NCI-H2081 treated with DMSO at 0.1 percent for 48 hours (cell line): ENCODE data around the gene FBXO42.
"Not testable (repeated sequence)": the region's sequence is repeated elsewhere in the genome, so short reads cannot be mapped to it uniquely, and the experiment has no call there.

Source experiments
- DNase-seq: peaks from one replicate; lab custom pipeline; 2025; lab: John Stamatoyannopoulos, UW

The FBXO42 gene

DNA sequence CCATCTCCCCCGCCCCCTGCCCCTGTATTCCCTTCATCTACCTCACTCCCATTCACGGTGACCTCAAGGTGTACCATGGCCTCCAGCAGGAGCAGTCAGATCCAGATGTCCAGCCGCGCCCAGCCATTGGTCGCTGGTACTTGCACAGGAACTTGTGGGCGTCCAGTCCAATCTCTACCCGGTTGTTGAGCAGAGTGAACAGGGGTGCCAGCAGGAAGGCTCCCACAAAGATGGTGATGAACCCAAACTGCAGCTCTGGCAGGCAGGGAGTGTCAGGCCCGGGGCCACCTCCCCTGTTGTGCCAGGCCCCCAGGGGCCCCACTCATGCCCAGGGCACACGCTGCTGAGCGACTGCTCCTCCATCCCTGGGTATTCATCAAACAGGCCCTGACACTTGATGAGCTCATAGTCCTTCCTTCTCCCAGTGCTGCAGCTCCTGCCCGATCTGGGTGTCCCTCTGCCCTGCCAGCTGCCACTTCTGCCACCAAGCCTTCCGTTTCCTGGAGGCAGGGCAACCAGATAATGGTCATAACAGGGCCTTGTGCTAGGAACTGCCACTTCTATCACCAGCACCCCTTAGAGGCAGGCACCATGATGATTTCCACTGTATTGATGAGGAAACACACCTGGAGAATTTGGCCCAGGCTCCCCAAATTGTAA is 134.1 kb downstream of the FBXO42 start:
- DNase-seq = no peak

DNA sequence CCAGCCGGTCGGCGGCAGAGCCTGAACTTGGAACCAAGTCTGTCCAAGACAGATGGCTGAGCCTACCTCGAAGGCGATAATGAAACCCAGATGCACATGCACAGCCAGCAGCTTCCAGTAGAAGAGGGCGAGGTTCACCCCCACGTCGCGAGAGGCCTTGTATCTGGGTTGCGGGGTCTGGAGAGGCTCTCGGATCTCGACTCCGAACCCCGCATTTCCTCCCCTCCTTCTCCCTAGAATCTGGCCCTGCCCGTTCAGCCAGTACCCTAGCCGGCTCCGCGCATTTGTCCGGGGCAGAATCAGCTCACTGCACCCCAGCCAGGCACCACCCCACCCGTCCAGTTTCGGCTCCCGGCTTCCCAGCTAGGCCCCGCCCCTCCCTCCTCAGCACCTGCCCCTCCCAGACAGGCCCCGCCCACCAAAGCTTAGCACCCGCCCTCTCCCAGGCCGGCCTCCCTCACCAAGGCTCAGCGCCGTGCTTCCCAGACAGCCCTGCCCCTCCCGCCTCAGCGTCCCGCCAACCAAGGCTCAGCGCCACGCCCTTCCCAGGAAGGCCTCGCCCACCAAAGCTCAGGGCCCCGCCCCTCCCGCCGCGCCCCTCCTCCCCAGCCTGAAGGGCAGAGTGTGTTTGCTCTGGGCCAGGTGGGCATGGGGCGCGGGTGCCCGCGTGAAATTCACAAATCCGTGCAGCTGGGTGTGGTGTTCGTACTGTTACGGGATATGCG is 135.1 kb downstream of the FBXO42 start:
- DNase-seq = peak; percentile 62

DNA sequence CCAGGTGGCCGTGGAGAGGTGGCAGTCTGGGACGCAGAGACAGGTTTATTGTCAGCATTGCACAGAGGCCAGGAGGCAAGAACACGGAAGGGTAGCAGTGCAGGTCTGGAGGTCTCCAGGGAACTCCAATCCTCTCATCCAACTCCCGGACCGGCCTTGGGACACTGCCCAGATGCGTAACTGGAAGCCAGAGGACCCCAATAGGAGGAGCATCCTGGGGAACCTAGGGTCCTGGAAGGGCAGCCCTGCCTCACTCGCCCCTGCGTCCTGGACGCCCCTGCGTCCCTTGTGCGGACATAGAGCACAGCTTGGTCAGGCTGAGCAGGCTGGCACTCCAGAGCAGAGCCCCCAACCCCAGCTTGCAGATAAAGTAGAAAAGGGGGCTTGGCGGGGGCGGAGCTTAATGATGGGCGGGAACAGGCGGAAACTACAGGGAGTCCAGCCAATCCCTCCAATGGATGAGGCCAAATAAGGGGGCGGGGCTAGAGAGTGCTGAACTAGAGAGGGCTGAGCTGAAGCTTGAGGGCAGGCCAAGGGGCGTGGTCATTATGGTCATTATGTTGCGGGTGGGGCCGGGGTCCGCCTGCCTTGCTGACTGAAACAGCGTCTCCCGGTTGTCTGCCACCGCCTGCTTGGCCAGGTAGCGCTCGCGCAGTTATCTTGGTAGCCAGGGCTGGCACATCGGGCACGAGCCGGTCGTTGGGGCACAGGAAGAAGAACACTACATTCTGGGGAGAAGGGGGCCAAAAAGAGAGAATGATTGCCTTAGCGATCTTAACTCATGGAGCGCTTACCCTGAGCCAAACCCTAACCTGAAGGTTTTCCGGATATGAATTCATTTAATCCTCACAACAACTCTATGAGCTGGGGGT is 136.2 kb downstream of the FBXO42 start:
- DNase-seq = no peak

DNA sequence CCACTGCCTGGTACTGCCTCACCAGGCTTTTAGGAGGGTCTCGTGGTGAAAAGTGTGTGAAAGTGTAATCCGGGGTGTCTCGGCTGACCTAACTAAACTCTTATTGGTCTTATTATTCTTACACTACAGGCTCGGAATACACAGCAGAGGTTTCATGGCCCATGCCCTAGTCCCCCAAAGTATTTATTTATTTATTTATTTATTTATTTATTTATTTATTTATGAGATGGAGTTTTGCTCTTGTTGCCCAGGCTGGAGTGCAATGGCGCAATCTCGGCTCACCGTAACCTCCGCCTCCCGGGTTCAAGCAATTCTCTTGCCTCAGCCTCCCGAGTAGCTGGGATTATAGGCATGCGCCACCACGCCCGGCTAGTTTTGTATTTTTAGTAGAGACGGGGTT is 137.0 kb downstream of the FBXO42 start:
- not testable (repeated sequence) for DNase-seq

DNA sequence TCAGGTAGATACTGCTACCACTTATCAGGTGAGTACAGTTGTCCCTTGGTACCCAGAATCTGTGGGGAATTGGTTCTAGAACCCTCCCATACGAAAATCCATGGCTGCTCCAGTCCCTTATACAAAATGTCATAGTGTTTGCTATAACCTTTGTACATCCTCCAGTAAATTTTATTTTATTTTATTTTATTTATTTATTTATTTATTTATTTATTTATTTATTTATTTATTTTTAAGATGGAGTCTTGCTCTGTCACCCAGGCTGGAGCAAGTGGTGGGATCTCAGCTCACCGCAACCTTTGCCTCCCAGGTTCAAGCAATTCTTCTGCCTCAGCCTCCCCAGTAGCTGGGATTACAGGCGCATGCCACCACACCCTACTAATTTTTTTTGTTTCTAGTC is 138.7 kb downstream of the FBXO42 start:
- DNase-seq = not testable (repeated sequence)

DNA sequence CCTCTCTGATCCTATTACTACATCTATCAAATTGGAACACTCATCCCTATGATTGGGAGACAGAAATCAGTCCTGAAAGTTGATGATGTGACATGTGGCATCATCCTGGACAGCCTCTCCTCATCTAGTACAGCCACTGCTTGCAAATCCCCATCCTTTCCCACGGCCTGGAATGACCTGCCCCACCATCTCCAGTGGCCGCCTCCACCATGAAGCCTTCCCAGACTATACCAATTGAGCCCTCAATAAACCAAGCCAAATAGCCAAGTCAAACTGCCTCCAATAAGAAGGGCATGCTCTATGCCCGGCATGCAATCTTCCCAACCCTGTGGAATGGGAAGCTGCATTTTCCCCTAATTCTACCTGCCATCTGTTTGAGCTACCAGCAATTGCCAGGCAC is 139.3 kb downstream of the FBXO42 start:
- no peak for DNase-seq

DNA sequence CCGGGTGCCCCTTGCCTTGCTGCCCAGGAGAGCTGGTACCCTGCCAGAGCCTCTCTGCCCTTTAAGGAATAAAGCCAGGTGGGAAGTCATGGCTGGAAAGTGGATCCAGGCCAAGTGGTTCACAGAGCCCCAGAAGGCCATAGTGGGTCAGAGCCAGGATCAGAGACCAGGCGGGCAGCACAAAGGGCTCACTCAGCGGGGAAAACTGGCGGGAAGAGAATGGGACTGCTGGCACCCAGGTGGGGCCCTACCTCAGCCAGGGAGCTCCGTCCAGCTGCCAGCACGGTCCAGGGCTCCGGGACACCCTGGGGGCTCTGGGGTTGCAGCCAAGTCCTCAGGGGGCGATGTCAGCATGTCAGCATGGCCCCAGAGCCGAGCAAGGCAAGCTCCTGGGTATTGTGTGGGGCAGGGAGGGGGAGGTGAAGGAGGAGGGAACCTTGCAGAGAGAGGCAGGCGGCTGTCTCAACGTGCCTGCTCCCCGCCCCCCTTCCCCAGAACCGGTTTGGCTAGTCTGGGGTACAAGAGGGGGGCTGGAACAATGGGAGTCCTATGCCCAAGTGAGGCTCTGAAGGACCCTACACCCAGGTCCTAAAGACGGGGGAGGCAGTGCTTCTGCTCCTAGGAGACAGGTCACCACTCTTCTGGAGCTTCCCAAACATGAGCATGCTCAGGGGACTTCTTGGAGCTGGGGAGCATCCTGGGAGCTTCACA is 139.9 kb downstream of the FBXO42 start, which contains the start of gene ARHGEF19:
Gene ARHGEF19, minus strand, starts transcription at position 402 of the 711 bp plus-strand sequence. CDS start 3,598 bp downstream, outside the sequence.
- DNase-seq = no peak

GRCh38 chr1:16211824-16212223 is 140.5 kb downstream of the FBXO42 start:
- no peak for DNase-seq

- DNase-seq = no peak
Measured at GRCh38 chr1:16210581-16210980, 141.7 kb downstream of the FBXO42 start.

GRCh38 chr1:16209847-16210407 is 142.4 kb downstream of the FBXO42 start:
- DNase-seq = no peak

DNA sequence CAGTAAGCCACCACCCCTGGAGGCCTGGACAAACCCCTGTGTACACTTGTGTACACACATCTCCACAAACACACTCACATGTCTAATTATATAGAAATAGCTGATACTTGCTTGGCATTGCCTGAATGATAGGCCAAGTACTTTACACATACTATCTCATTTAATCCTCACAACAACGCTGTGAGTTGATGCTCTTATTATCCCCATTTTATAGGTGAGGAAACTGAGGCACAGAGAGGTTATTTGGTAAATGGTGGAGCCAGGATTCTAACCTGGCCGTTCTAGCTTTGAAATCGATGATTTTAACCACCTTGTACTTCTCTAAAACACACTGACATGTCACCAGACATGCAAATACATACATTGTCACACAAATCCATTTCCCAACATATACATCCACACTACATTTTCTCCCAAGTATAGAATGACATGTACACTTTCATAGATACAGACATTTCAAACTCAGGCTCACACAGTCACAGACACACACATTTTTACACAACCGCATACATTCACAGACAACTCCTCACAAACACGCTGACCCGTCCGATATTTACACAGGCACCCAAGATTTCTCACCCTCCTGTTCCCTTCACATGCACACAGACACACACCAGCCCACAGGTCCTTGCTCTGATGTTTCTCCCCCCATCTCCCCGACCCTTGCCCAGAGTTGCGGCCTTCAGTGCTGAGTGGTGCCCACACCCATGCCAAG is 143.0 kb downstream of the FBXO42 start:
- DNase-seq = no peak

- DNase-seq = no peak
Measured at GRCh38 chr1:16208270-16208987, 143.9 kb downstream of the FBXO42 start.

DNA sequence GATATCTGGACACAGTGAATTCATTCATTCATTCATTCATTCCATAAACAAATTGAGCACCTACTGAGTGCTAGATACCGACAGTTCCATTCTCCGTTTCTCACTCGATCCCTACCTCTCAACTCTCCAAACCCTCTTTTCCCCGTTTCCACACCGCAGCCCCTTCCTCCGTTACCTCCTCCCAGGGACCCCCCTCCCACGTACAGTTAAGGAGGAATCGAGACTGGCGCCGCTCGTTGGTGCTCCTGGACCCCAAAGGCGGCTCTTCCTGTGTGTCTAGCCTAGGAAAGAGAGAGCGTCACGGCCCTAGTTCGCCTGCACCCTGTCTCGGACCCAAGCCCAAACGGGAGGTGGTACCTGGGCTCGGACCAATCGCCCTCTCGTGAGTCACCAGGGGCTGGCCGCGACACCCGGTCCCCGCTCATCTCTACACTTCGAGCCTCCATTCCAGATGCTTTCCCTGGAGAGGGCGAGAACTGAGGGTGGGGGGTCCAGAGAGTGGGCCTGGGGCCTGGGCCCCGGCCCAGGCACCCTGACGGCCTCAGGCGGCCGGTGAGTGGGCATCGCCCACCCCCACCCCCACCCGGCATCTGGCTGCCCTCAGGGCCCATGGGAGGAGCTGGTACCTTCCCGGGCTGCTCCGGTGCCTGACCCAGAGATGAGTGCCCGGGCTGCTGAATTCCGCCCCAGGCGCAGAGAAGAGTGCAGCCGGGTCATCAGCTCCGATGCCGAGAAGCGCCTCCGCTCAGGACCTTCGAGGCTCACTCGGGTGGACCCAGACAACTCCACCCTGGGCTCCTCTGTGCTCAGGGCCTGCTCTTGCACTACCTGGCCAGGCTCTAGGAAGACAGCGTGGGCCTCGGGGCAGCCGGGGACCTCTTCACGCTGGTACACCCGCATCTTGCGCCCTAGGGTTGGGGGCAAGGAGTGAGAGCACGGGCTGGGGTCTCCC is 144.7 kb downstream of the FBXO42 start:
- no peak for DNase-seq

DNA sequence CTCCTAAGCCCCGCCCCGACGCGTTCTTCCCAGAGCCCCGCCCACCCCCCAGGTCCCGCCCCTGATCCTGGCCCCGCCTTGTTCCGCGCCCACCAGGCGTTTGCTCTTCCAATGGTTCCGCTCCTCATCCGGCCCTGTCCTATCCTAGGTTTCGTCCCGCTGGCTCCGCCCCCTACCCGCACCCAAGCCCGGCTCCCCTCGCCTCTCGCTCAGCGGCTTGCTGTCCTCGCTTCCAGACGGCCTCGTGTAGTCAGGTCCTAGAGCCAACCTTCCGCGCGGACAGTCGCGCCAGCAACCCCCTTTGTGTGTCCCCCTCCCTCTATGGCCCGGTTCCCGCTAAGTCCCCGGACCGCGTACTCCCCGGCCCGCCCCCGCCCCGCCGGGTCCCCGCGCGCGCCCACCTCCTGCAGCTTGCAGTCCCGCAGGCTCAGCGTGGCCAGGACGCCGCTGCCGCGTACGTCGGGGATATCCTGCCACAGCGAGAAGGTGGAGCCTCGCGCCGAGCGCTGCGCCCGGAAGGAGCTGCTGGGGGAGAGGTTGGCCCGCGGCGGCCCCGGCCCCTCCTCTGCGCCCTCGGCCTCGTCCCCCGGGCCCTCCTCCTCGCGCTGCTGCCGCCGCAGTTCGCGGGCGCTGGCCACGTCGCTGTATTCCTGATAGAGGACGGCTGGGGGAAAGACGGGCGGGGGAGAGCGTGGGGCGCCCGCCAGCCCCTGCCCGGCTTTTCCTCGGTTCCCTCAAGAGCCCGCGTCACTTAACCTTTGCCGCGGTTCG is 145.5 kb downstream of the FBXO42 start:
- peak; percentile 93 for DNase-seq

- DNase-seq = no peak
Measured at GRCh38 chr1:16205891-16206546, 146.3 kb downstream of the FBXO42 start.

GRCh38 chr1:16205334-16205671 is 147.0 kb downstream of the FBXO42 start:
- no peak for DNase-seq

DNA sequence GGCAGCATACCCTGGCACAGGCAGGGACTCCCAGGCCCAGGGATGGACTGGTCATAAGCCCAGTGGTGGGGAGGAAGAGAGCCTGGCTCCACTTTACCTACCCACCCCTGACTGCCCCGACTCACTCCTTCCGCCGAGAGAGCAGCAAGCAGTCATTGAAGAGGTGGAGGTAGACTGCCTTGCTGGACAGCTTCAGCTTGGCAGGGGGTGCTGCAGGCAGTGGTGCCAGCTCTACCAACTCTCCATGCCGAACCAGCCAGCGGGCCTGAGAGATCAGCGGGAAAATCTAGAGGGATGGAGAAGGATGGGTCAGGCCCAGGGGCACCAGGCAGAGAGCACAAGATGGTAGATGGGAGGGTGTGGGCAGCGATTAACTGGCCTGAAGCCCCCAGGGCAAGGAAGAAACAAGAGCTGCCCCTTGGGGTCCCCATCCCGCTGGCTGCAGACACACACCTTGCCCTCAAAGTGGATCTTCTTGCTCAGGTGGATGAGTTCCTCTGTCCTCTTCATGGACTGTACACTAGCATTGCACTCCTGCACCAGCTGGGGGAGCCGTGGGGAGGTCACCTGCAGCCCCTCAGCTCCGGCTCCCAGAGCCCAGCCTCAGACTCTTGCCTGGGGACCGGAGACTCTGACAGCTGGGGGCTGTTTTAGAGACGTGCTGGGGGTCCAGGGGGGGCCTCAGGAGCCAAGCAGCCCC is 147.5 kb downstream of the FBXO42 start:
- DNase-seq = no peak
